Kidney (tissue), 14 donors: ENCODE measurements around the gene MAP2K3. TPM values are rescaled to one million over a fixed set of nuclear protein-coding genes. Genes with fewer than 3 reads are reported as not detected.

Source experiments
- DNase-seq, 5 donors: peaks; one replicate each; pipeline ENCODE4 v3.0.0-alpha.2; 2013 to 2020
- FAIRE-seq: peaks from 2 replicates; lab custom pipeline; 2012; peaks lifted over from hg19 to GRCh38; lab: Jason Lieb, UNC
- H3K27ac ChIP-seq, 2 donors: one replicate each; pipeline ENCODE4 v1.7.0; 2013; ENCODE audit warnings: low read depth in 2 of 2, low read length in 2 of 2, inconsistent platforms in 1 of 2
- H3K27me3 ChIP-seq: one replicate; pipeline ENCODE4 v1.7.1; 2013; ENCODE audit warnings: low read length, inconsistent platforms; ENCODE audit not compliant: control insufficient read depth, insufficient read depth
- H3K36me3 ChIP-seq, 3 donors: one replicate each; pipeline versions ENCODE4 v1.7.0 to v1.7.1; 2013; ENCODE audit warnings: low read length in 3 of 3, control low read depth in 1 of 3, inconsistent platforms in 1 of 3; ENCODE audit not compliant: insufficient read depth in 3 of 3, control insufficient read depth in 2 of 3
- H3K4me1 ChIP-seq, 3 donors: one replicate each; pipeline versions ENCODE4 v1.7.0 to v1.7.1; 2013; ENCODE audit warnings: low read length in 3 of 3, inconsistent platforms in 1 of 3, low read depth in 1 of 3; ENCODE audit not compliant: control insufficient read depth in 2 of 3, insufficient read depth in 2 of 3
- H3K4me3 ChIP-seq, 3 donors: one replicate each; pipeline versions ENCODE4 v1.7.0 to v1.8.1; 2013; ENCODE audit warnings: low read length in 3 of 3, control low read depth in 1 of 3, inconsistent platforms in 1 of 3
- H3K9ac ChIP-seq, 3 donors: one replicate each; pipeline versions ENCODE4 v1.7.0 to v1.7.1; 2013; ENCODE audit warnings: low read length in 3 of 3, control low read depth in 1 of 3, inconsistent platforms in 1 of 3
- H3K9me3 ChIP-seq, 3 donors: one replicate each; pipeline versions ENCODE4 v1.7.0 to v1.7.1; 2013; ENCODE audit warnings: low read length in 3 of 3, control low read depth in 1 of 3, inconsistent platforms in 1 of 3; ENCODE audit not compliant: control insufficient read depth in 2 of 3, insufficient read depth in 1 of 3
- CTCF ChIP-seq: IDR thresholded peaks from 3 replicates; pipeline ENCODE4 v1.5.1; 2012; ENCODE audit warnings: mild to moderate bottlenecking, moderate library complexity, borderline replicate concordance; ENCODE audit not compliant: insufficient read depth; ENCODE audit errors: extremely low read depth
- intact Hi-C: fragments of 100-400 bp; cut with DNase I; formaldehyde crosslinking; loops from one replicate; pipeline ENCODE4 v1.11.1; 2022
- polyA plus RNA-seq: library from polyadenylated mRNA; stranded (reverse); fragments of 350-450 nt; fragmentation: Illumina TruSeq; extraction: RNeasy Lipid Tissue Mini Kit (QIAGEN cat#74804); gene quantifications from one replicate; pipeline ENCODE4 v1.2.3, GENCODE V29; 2014; ENCODE audit warnings: low read depth, low replicate concordance; ENCODE audit not compliant: insufficient read depth
- total RNA-seq: library from RNA; stranded (reverse); fragmentation: NEBNext Ultra II Directional; extraction: Animal tissue kit (Norgen Biotek cat#: 25700); gene quantifications from one replicate; pipeline ENCODE4 v1.2.1, GENCODE V29; 2021
- donor health status: control.
- donor health status: control.
- donor health status: control.
- donor health status: control.
- donor health status: control.
- donor health status: DM: yes; HTN: yes; CAD: no.
- donor health status: Normal renal cell carcinoma (clear cell type).

MAP2K3 gene
- total and polyA plus RNA-seq, 2 donors from 2014 or later, result 40.1 to 44.0 TPM

GRCh38 chr17:21253646-21254441 is 30.7 kb upstream of the MAP2K3 start:
- no peak overlapping the region for H3K27ac ChIP-seq
- peaks cover 2 to 12% (median 6%) of the 10 kb centered on the region in 3 donors for H3K4me1 ChIP-seq
- H3K27me3 ChIP-seq, result no peaks in the 10 kb centered on the region
- intact Hi-C loops, result no loop called here
- DNase-seq (no peak), FAIRE-seq (no peak)
- H3K9ac ChIP-seq, result peak overlapping the region; percentile 31 to 72 (median 72)
- TF ChIP-seq CTCF, result no peak
- peak overlapping the region; percentile 62 to 88 (median 83) for H3K4me3 ChIP-seq
- no peaks in the 10 kb centered on the region for H3K36me3 ChIP-seq
- H3K9me3 ChIP-seq, result no peaks in the 10 kb centered on the region

DNA sequence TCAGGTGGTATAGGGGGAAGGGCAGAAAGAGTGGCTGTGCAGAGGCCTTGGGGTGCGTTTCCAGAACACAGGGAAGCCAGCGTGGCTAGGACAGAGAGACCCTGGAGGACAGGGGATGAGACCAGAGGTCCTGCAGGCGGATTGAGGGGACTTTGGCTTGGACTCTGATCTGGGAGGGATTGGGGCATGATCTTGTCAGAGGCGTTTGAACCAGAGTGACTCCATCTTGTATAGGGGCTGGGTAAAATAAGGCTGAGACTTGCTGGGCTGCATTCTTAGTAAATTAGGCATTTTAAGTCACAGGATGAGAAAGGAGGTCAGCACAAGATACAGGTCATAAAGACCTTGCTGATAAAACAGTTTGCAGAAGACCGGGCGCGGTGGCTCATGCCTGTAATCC is 25.9 kb upstream of the MAP2K3 start:
- Histone ChIP-seq H3K9ac (no peak overlapping the region), H3K27me3 (no peaks in the 10 kb centered on the region), H3K4me3 (no peak overlapping the region), H3K9me3 (no peaks in the 10 kb centered on the region), H3K36me3 (no peaks in the 10 kb centered on the region), H3K4me1 (peaks cover 2 to 6% (median 5%) of the 10 kb centered on the region in 3 donors), H3K27ac (no peak overlapping the region)
- intact Hi-C loops, result no loop called here
- FAIRE-seq, result no peak
- DNase-seq, result no peak
- no peak for TF ChIP-seq CTCF

- Histone ChIP-seq H3K36me3 (no peaks in the 10 kb centered on the region), H3K4me3 (no peak overlapping the region), H3K4me1 (no peaks in the 10 kb centered on the region), H3K9me3 (no peaks in the 10 kb centered on the region), H3K27me3 (no peaks in the 10 kb centered on the region), H3K27ac (no peak overlapping the region), H3K9ac (no peak overlapping the region)
- intact Hi-C loops, result no loop called here
- TF ChIP-seq CTCF, result no peak
- FAIRE-seq (no peak), DNase-seq (no peak)
Observed at GRCh38 chr17:21262259-21262993, 22.1 kb upstream of the MAP2K3 start.
